ENCODE results near the gene CLRN3.

The CLRN3 gene

DNA sequence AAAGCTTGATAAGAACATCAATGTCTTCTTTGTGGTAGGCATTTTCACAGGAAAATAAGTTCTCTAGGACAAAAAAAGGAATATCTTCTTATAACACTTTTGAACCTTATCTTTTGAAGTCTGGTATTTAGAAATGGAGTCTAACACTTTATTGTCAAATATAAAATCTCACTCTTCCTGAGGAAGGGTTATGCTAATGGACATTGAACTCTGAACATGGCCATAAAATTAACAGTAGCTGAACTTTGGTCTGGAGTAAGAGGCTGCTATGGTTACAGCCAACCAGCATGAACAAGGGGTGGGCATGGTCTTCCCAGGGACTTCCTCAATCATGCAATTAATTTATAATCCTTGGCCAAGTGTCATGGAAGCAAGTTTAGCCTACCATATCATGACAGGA is at the start of gene CLRN3:
TSS of gene CLRN3 (minus strand) at position 199 of the 400 bp plus-strand sequence. CDS start at position 42, 157 bp downstream.
- DNase-seq = no peak

DNA sequence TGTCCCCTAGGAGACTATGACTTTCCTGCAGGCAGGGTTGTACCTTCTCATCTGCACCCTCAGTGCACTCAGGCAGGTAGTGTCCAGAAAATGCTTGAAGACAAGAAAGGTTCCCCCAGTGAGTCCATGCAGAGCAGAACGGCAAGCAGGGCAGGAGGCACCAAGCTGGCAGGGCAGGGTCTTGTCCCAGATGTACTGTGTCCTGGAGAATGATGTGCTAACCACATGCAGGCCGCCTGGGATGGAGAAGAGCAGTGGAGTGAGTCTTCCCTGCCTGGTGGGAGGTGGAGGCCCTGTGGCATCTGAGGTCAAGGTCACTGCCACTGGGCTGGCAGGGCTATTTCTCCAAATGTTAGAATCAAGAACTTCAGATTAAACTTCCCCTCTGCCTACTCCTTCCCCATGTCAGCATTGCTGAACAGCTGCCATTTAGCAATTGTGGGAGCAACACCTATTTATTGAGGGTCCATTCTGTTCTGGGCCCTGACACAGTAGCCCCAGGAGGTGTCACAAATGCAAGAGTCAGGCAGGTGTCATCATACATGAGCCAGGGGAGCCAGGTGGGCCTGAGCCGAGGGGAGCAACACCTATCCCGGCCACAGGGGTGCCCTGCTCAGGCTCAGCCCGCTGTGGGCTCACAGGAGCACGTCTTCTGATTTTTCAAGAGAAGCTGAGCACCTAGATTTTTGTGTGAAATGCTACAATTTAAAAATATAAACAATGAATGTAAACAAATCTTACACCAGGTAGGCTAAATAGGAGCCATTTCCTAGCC is 48.3 kb upstream of the CLRN3 start:
- no peak for DNase-seq

DNA sequence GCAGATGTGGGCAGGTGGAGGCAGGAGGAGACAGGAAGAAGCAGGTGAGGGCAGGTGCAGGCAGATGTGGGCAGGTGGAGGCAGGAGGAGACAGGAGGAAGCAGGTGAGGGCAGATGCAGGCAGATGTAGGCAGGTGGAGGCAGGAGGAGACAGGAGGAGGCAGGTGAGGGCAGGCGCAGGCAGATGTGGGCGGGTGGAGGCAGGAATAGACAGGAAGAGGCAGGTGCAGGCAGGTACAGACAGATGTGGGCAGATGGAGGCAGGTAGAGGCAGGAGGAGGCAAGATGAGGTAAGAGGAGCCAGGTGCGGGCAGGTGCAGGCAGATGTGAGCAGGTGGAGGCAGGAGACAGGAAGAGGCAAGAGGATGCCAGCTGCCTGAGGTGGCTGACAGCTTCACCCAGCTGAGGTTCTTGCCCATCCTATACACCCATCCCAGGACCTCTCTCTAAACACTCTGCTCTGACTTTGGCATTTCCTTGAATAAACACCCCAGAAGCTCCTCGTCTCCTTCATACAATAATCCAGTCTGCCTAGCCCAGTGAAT is 47.1 kb upstream of the CLRN3 start:
- DNase-seq = no peak

DNA sequence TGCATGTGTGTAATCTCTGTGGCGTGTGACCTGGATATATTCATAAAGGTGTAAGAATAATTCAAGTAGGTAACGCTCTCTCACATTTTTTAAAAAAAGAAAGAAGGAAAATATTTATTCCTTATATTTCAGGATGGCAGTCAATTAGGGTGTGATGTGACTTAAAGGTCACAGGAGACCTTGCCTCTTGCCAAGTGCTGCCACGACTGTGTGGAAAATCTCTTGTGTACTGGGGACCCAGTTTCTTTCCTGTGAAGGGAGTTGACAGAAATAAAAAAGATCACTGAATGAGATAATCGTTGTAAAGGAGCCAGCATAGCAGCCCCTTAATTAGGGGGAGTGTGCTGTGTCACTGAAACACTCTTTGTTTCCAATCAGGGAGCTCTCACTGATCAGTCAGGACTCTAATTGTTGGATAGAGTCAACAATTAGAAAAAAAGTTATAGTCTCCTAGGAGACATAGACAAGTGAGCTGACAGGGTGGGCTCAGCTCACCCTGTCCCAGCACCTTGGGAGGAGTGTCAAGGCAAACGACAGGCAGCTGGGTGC is 45.2 kb upstream of the CLRN3 start:
- no peak for DNase-seq

- DNase-seq = no peak
Measured at GRCh38 chr10:127937069-127937468, 44.3 kb upstream of the CLRN3 start.

- no peak for DNase-seq
Measured at GRCh38 chr10:127935071-127935561, 42.4 kb upstream of the CLRN3 start.

- DNase-seq = no peak
Measured at GRCh38 chr10:127934383-127934782, 41.6 kb upstream of the CLRN3 start.

DNA sequence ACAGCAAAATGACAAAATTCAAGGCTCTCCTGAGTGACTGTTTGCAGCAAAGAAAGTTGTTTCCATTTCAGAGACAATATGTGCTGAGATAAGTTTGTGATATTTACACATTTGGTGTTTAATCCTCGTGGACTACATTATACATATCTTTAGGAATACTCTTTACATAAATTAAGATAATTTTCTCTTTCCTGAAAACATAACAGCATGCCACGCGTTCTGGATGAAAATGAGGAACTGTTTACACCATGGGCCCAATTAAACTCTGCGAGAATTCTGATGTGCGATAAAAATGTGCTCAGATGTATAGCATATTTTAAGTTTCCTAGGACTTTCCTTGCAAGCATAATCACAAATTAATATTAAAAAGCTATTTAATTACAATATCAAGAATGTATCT is 40.5 kb upstream of the CLRN3 start:
- DNase-seq = no peak

- no peak for DNase-seq
Measured at GRCh38 chr10:127932521-127933270, 40.0 kb upstream of the CLRN3 start.

DNA sequence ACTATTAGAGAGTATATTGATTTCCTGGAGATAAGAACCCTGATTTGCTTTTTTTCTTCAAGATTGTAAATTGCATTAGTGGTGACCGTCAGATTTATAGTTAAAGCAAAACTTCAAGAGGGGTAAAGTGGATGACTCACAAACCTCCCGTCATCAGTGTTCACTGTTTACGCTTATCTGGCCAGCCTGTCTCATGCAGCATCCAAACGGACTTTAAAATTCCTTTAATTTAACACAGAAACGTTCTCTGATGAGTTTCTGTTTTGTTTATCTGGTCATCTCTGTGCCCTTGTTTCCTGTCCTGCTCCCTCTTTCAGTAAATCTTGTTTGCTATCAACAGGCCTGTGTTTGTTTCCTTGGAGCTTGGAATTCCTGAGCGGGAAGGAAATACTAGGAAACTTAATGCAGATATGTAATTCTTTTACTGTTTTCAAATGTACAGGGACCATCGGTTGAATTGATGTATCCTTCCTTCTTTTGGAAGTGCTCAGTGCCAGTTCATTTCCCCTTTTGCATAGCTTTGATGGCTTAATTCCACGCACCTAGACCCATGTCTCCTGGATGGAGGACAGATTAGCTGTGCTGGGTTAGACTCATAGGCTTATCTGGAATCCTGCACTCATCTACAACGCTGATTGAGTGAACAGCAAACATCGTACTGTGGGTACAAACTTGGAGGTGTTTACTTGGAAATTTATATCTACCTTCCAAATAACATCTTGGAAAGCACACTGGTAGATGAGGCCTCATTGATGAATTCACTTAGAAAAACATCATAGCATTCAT is 35.5 kb upstream of the CLRN3 start:
- no peak for DNase-seq

- DNase-seq = no peak
Measured at GRCh38 chr10:127926455-127926854, 33.7 kb upstream of the CLRN3 start.

DNA sequence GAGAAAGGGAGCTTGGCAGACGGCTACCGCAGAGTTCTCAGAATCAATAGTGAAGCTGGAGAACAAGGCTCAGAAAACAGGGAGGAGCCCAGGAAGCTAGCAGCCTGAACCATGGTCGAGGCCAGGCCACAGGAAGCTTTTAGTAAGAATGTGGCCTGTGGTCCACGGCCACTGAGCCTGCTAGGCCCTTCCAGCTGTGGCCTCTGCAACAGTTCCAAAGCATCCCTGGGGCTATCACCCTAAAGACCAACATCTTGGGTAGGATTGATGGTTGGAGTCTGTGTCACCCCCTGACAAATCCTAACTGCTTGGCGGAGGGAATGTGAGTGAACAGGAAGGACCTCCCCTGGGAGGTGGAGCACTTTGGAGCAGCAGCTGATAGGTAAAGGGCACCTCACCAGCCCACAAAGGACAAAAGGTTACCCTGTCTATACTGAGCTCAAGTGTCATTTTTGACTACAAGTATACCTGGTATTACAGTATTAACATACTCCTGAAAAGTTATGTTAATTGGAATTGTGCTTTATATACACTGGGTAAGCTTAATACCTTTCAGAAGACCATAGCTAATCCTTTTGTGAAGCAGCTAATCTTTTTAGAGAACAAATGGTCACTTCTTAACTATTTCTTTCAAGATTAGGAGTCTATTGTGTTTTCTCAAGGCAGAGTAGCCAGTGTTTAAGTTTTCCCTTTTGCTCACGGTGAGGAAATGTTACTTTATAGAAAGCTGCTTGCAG is 32.9 kb upstream of the CLRN3 start:
- DNase-seq = no peak

GRCh38 chr10:127923646-127924045 is 30.9 kb upstream of the CLRN3 start:
- no peak for DNase-seq

DNA sequence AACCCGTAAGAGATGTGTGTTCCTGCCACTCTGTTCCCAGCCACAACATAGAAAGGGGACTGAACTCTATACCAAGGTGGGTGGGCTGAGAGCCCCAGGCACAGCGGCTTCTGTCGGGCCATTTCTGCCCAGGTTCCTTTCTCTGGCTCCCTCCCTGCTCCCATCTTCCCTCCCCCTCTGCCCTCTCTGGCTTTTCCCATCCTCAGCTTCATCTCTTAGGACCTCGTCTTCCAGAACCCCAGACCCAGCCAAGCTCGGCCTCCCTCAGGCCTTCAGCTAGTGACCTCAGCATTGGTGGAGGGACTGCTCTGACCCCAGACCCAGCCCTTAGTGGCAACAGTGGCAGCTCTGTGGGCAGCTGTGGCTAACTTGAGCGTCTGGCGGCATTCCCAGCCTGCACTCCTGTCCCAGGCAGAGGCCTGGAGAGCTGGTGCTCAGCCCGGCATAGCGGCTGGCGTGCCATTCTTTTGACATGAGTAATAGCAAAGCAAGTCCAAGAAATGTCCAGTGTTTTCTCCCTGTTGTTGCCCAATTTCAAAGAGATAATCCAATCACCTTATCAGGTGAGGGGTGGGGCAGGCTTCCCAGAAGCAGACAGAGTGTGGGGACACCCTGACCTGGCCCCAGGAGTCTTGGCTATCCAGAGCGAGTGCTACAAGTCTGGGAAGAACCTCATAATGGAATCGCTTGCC is 30.1 kb upstream of the CLRN3 start:
- DNase-seq = no peak

DNA sequence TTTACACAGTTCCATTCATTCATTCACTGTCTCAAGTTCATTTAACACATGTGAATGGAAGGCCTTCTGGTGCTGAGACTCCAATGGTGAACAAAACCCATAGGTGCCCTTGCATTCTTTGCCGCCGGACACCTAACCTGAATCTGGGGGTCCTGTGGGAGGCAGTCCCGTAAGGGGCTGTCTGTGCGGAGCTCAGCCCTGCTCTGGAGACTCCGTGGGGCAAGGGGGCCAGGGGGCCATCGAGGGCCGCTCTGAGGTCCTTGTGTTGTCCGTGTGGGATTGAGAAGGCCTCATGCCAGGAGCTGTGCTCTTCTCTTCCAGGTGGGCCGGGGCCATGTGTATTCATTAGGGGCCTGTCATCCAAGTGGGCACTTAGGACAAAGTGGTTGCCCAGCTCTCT is 29.5 kb upstream of the CLRN3 start:
- DNase-seq = no peak

GRCh38 chr10:127921753-127922145 is 29.0 kb upstream of the CLRN3 start:
- no peak for DNase-seq

DNA sequence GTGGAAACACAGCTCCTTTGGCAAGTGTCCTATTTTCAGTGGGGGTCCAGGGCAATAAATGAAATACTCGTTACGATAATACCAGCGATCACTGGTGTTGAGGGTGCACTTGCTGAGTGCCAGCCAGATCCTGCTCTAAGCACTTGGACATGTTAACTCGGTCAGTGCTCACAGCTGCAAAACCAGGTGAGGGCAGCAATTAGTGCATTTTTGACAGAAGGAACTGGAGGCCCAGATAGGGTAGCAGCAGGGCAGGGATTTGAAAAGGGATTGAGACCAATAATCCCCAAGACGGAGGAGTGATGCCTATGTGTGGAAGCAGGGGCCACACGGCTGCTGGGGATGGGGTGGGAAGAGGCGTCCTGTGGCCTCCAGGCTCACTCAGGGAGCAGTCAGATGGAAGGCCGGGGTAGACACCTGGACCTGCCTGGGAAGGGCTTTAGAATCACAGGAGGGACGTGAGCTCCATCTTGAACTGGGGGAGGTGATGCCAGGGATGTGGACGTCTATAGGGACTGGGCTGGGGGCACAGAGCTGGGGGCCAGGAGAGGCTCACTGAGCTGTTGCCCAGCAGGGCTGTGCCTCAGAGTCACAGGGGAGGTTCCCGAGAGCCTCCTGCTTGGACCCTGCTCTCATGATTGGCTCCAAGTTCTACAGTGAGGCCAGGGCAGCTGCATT is 28.5 kb upstream of the CLRN3 start:
- no peak for DNase-seq

GRCh38 chr10:127920306-127921074 is 27.7 kb upstream of the CLRN3 start:
- DNase-seq = no peak

DNA sequence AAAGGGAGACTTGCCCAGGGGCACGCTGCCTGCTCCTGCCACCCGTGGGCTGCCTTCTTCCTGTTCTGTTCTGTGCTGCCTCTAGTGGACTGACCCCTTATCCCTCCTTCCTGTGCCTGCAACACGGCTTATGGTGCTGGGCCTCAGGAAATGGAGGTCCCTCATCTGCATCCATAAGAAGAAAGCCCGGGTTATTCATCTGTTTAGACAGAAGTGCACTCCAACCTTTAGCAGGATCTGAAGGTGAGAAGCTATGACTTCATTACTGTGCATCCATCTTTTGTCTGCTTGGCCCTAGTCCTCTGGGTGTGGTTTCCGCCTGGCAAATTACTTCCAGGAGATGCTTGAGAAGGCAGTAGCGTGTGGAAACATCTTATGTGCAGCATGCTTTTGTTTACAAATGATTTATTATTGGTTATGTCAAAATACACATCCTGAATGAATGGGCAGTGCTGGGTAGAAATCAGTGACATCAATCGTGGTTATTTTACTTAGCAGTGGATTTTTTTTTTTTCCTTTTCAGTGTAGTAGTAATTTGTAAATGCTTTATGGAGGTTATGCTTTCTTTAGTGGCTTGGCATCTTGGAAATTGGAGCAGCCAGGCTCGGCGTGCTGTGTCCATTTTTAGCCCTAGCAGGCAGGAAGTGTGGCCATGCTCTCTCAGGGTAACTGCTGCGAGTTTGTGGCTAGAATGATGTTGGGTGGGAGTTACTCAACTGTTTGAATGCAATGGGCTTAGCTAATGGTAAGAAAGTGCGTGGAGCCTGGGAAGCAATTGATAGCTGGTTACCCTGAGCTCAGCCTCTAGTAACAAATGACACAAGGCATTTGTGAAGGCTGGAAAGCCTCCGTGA is 26.9 kb upstream of the CLRN3 start:
- no peak for DNase-seq

Measured in NCI-H187 (cell line).